B cell (primary cell): ENCODE results near the gene VRK2.

Source experiments
- EZH2 ChIP-seq: IDR thresholded peaks from 2 replicates; pipeline ENCODE4 v1.6.1; 2012; ENCODE audit warnings: borderline replicate concordance, low read depth, mild to moderate bottlenecking, moderate library complexity, low read length; ENCODE audit not compliant: insufficient read depth, poor library complexity, severe bottlenecking
- TF ChIP-seq, protein P1 (sequence below): fragments of 200-600 bp; IDR thresholded peaks from one replicate; pipeline ENCODE4 v1.8.0; 2022; ENCODE audit warnings: antibody characterized with exemption, mild to moderate bottlenecking

DNA sequence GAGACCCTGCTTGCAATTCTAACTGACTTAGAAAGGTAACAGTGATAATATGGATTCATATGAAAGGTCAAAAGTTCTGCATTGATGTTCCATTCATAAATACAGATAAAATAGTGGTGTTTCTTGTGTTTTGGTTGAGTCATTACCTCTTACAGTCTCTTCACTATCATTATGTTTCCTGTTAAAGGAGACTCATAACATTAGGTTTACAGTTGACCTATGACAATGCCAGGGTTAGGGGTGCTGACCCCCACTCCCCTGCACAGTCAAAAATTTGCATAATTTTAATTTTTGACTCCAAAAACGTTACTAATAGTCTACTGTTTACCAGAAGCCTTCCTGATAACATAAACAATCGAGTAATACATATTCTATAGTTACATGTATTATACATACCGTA is 75.4 kb downstream of the VRK2 start:
- no peak for TF ChIP-seq EZH2
- TF ChIP-seq, protein P1, sequence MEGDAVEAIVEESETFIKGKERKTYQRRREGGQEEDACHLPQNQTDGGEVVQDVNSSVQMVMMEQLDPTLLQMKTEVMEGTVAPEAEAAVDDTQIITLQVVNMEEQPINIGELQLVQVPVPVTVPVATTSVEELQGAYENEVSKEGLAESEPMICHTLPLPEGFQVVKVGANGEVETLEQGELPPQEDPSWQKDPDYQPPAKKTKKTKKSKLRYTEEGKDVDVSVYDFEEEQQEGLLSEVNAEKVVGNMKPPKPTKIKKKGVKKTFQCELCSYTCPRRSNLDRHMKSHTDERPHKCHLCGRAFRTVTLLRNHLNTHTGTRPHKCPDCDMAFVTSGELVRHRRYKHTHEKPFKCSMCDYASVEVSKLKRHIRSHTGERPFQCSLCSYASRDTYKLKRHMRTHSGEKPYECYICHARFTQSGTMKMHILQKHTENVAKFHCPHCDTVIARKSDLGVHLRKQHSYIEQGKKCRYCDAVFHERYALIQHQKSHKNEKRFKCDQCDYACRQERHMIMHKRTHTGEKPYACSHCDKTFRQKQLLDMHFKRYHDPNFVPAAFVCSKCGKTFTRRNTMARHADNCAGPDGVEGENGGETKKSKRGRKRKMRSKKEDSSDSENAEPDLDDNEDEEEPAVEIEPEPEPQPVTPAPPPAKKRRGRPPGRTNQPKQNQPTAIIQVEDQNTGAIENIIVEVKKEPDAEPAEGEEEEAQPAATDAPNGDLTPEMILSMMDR, result no peak
